Thyroid gland (tissue), 4 donors: Measurements from ENCODE around the gene SLC6A19. TPM values are rescaled to one million over a fixed set of nuclear protein-coding genes. Genes with fewer than 3 reads are reported as not detected.
"Not testable (repeated sequence)": the region's sequence is repeated elsewhere in the genome, so short reads cannot be mapped to it uniquely, and the experiment has no call there.

ENCODE experiments used
- DNase-seq, 2 donors: peaks; one replicate each; pipeline ENCODE4 v3.0.0-alpha.2; 2019
- H3K27ac ChIP-seq, 3 donors: fragments of 200-600 bp; sonication (generic); 1 replicate in 2 of 3; 2 replicates in 1 of 3; pipeline ENCODE4 v1.5.1; 2016 to 2019; ENCODE audit warnings: mild to moderate bottlenecking in 1 of 3, moderate library complexity in 1 of 3
- H3K27me3 ChIP-seq: fragments of 200-600 bp; sonication (generic); one replicate; pipeline ENCODE4 v1.5.1; 2019
- H3K36me3 ChIP-seq, 2 donors: fragments of 200-600 bp; sonication (generic); one replicate each; pipeline ENCODE4 v1.5.1; 2016 to 2019
- H3K4me1 ChIP-seq, 2 donors: fragments of 200-600 bp; sonication (generic); one replicate each; pipeline ENCODE4 v1.5.1; 2017 to 2019
- H3K4me3 ChIP-seq, 3 donors: fragments of 200-600 bp; sonication (generic); replicated peaks in 1 of 3; 1 replicate in 2 of 3; 2 replicates in 1 of 3; pipeline ENCODE4 v1.5.1; 2016; ENCODE audit warnings: mild to moderate bottlenecking in 1 of 3
- H3K9me3 ChIP-seq: fragments of 200-600 bp; sonication (generic); one replicate; pipeline ENCODE4 v1.5.1; 2017
- CTCF ChIP-seq, 6 experiments: fragments of 200-600 bp in 3 of 6; fragments of 450-650 bp in 3 of 6; sonication (generic) in 3 of 6; IDR thresholded peaks; one replicate each; pipeline ENCODE4 v1.5.1; 2016 to 2019; ENCODE audit warnings: antibody characterized with exemption in 6 of 6, mild to moderate bottlenecking in 2 of 6, inconsistent platforms in 1 of 6, moderate library complexity in 1 of 6
- POLR2A ChIP-seq, 2 donors: fragments of 450-650 bp; IDR thresholded peaks; one replicate each; pipeline ENCODE4 v1.6.1; 2017; ENCODE audit warnings: antibody characterized with exemption in 2 of 2, mild to moderate bottlenecking in 2 of 2, moderate library complexity in 1 of 2
- WGBS, 2 donors: methylation state at CpG; one replicate each; pipeline ENCODE4 v1.1.5; 2017; 5-methylcytosine and 5-hydroxymethylcytosine counted together
- intact Hi-C: fragments of 100-400 bp; cut with DNase I; formaldehyde crosslinking; loops from one replicate; pipeline ENCODE4 v1.15.1; 2023
- total RNA-seq, 4 donors: library from RNA; depleted of rRNA; stranded (reverse); fragments of >200 nt; gene quantifications; one replicate each; pipeline ENCODE4 v1.2.3, GENCODE V29; 2016

Gene SLC6A19
- total RNA-seq, 4 donors from 2014 or later: not detected

- intact Hi-C loops: no loop called here
- H3K27me3 ChIP-seq: no peaks in the 10 kb centered on the region
Measured at GRCh38 chr5:1228120-1228519, 26.7 kb downstream of the SLC6A19 start.

GRCh38 chr5:1229023-1229422 is 27.6 kb downstream of the SLC6A19 start:
- H3K36me3 ChIP-seq, H3K9me3 ChIP-seq, H3K27ac ChIP-seq, intact Hi-C loops, H3K4me3 ChIP-seq, DNase-seq, H3K4me1 ChIP-seq, H3K27me3 ChIP-seq: not testable (repeated sequence)
- 85 to 86% methylated on average over 11 of the region's 11 CpGs for WGBS, 2 donors

More at GRCh38 chr5:1228120-1228519, 26.7 kb downstream of the SLC6A19 start:
- no peak for TF ChIP-seq CTCF (IDR thresholded peaks at IDR 0.05)
- TF ChIP-seq POLR2A (IDR thresholded peaks at IDR 0.05): no peak
- Histone ChIP-seq H3K27ac (no peak overlapping the region), H3K9me3 (no peaks in the 10 kb centered on the region), H3K4me3 (no peak overlapping the region), H3K36me3 (no peaks in the 10 kb centered on the region), H3K4me1 (no peaks in the 10 kb centered on the region)
- no peak for DNase-seq
- 60 to 77% methylated on average over 15 of the region's 15 CpGs for WGBS, 2 donors

DNA sequence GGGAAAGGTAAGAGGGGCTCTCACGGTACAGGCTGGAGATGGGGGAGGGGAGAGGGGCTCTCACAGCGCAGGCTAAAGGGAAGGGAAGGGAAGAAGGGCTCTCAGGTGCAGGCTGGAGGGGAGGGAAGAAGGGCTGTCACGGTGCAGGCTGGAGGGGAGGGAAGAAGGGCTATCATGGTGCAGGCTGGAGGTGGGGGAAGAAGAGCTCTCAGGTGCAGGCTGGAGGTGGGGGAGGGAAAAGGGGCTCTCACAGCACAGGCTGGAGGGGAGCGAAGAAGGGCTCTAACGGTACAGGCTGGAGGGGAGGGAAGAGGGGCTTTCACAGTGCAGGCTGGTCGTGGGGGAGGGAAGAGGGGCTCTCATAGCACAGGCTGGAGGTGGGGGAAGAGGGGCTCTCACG is 28.4 kb downstream of the SLC6A19 start:
- Histone ChIP-seq H3K36me3 (no peaks in the 10 kb centered on the region), H3K27ac (no peak overlapping the region), H3K4me3 (no peak overlapping the region), H3K27me3 (no peaks in the 10 kb centered on the region), H3K9me3 (no peaks in the 10 kb centered on the region), H3K4me1 (no peaks in the 10 kb centered on the region)
- no peak for DNase-seq
- intact Hi-C loops: no loop called here
- no peak for TF ChIP-seq POLR2A (IDR thresholded peaks at IDR 0.05)
- no peak for TF ChIP-seq CTCF (IDR thresholded peaks at IDR 0.05)
- WGBS, 2 donors: 15 to 22% methylated on average over 6 to 7 of the region's 7 CpGs

DNA sequence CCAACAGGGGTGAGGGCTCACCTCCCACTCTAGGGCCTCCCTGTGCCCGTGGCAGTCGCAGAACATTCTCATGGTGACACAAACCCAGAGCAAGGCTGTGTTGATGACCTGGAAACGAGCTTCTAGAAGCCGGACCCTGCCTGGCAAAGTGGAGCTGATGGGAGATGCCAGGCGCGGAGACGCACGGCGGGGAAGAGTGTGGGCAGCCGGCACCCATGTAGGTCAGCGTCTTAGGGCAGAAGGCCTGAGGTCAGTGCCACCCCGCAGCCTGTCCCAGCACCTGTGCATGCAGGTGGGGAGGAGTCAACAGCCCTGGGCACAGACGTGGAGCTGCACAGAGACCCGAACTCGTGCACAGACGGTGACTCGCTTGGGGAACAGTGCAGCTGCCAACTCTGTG is 29.2 kb downstream of the SLC6A19 start:
- H3K4me3 ChIP-seq: no peak overlapping the region
- no peaks in the 10 kb centered on the region for H3K36me3 ChIP-seq
- no peak overlapping the region for H3K27ac ChIP-seq
- intact Hi-C loops: no loop called here
- H3K27me3 ChIP-seq: no peaks in the 10 kb centered on the region
- no peak for TF ChIP-seq CTCF (IDR thresholded peaks at IDR 0.05)
- no peak for TF ChIP-seq POLR2A (IDR thresholded peaks at IDR 0.05)
- no peak for DNase-seq
- H3K9me3 ChIP-seq: no peaks in the 10 kb centered on the region
- no peaks in the 10 kb centered on the region for H3K4me1 ChIP-seq
- 72 to 81% methylated on average over 14 to 17 of the region's 17 CpGs for WGBS, 2 donors

DNA sequence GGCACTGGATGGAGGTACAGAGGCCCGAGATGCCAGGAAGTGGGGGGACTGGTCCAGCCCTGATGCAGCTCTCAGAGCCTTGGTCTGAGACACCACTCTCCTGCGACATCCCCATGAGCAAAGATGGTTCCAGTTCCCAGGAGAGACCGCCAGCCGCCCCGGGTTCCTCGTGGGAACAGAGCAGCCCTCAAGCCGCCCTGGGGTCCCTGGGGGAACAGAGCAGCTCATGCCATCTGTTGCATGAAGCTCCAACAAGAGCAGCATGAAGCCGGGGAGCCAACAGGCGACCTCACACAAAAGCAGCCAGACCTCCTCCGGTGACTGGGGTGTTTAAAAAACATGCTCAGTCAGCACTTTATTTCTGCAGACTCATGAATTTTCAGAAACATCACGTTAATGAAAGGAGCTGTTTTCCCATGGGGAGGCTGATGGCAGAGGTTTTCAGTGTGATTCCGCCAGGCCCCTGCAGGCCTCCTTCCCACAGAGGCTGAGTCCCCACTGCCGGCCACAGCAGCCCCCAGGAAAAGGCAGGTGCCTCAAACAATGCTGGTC is 30.0 kb downstream of the SLC6A19 start:
- WGBS, 2 donors: 56 to 63% methylated on average over 10 to 11 of the region's 13 CpGs
- intact Hi-C loops: no loop called here
- H3K27me3 ChIP-seq: no peaks in the 10 kb centered on the region
- no peaks in the 10 kb centered on the region for H3K36me3 ChIP-seq
- H3K4me3 ChIP-seq: no peak overlapping the region
- no peak overlapping the region for H3K27ac ChIP-seq
- no peaks in the 10 kb centered on the region for H3K9me3 ChIP-seq
- H3K4me1 ChIP-seq: no peaks in the 10 kb centered on the region
- DNase-seq: no peak
- TF ChIP-seq POLR2A (IDR thresholded peaks at IDR 0.05) (no peak), CTCF (IDR thresholded peaks at IDR 0.05) (no peak)

GRCh38 chr5:1232780-1233179 is 31.4 kb downstream of the SLC6A19 start:
- Histone ChIP-seq H3K4me1 (no peaks in the 10 kb centered on the region), H3K9me3 (no peaks in the 10 kb centered on the region), H3K36me3 (no peaks in the 10 kb centered on the region), H3K4me3 (no peak overlapping the region), H3K27ac (no peak overlapping the region), H3K27me3 (no peaks in the 10 kb centered on the region)
- DNase-seq: no peak
- TF ChIP-seq POLR2A (IDR thresholded peaks at IDR 0.05) (no peak), CTCF (IDR thresholded peaks at IDR 0.05) (no peak)
- WGBS, 2 donors: 90 to 92% methylated on average over 6 to 10 of the region's 25 CpGs
- intact Hi-C loops: no loop called here
